HG02763 (cell line): ENCODE data around the gene CKLF.
"Not testable (repeated sequence)": the region's sequence is repeated elsewhere in the genome, so short reads cannot be mapped to it uniquely, and the experiment has no call there.

ENCODE experiments used
- ATAC-seq: cut with Tn5 transposase; IDR thresholded peaks from one replicate; pipeline ENCODE4 v1.9.1; 2021; ENCODE audit warnings: mild to moderate bottlenecking, moderate library complexity; ENCODE audit not compliant: unreplicated experiment

Gene CKLF

DNA sequence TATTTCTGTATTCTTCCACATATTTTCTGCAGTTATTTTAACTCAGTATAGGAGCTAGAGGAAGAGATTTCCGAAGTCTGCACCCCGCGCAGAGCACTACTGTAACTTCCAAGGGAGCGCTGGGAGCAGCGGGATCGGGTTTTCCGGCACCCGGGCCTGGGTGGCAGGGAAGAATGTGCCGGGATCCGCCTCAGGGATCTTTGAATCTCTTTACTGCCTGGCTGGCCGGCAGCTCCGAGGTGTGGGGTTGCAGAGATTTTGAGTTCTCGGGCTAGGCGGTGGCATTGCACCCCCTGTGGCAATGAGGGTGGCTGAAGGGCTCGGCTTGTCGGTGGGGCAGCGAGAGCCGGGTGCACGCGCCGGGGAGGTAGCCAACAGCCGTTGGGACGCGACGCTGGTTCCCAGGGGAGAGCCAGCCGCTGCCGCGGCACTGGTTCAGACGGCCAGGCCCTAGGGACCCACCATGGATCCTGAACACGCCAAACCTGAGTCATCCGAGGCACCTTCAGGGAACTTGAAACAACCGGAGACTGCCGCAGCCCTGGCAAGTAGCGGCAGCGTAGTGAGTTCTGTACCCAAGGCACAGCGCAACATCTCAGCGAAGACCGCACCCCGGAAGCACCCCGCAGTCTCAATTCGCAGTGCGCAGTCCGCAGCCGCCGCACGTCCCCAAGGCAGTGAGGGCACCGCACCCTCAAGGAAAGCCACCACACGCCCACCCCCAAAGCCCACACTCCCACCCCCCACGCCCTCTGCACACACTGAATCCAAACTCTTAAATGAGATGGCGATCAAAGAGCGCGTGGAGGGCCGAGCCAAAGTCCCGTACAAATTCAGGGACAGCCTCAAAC, 13.9 kb downstream of the CKLF start, which contains the start of gene CMTM1:
TSS of gene CMTM1 (plus strand) at position 389 of the 851 bp plus-strand sequence. CDS start at position 464, 75 bp downstream.
- no peak for ATAC-seq

GRCh38 chr16:66567270-66567669, 14.9 kb downstream of the CKLF start:
- not testable (repeated sequence) for ATAC-seq

DNA sequence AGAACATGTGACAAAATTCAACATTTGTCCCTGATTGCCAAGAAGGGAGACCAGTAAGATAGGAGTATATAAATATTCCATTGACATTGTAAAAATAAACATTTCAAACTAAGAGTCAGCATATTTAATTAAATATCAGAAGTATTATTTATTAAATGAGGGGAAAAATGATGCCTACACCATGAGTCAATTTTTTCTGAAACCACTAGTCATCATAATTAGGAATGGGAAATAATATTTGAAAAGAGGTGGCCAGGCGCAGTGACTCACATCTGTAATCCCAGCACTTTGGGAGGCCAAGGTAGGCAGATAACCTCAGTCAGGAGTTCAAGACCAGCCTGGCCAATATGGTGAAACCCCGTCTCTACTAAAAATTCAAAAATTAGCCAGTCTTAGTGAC, 16.0 kb downstream of the CKLF start:
- no peak for ATAC-seq

DNA sequence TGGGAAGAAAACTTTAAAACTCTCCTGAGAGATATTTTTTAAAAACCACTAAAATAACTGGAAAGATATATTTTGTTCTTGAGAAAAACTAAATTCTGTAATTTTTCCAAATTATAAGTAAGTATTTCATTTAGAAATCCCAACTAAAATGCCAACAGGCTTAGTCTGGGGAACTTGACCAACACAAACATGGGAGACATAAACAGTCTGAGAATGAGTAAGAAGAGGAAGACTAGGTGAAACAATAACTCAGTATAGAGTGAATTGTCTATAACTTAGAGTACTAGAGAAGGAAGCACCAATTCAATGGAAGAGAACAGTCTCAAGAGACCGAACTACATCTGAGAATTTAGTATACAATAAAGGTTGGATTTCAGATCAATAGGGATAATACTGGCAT, 16.8 kb downstream of the CKLF start:
- ATAC-seq, result no peak

GRCh38 chr16:66569827-66570405, 17.5 kb downstream of the CKLF start:
- ATAC-seq, result no peak

GRCh38 chr16:66572356-66572755, 20.0 kb downstream of the CKLF start:
- no peak for ATAC-seq

DNA sequence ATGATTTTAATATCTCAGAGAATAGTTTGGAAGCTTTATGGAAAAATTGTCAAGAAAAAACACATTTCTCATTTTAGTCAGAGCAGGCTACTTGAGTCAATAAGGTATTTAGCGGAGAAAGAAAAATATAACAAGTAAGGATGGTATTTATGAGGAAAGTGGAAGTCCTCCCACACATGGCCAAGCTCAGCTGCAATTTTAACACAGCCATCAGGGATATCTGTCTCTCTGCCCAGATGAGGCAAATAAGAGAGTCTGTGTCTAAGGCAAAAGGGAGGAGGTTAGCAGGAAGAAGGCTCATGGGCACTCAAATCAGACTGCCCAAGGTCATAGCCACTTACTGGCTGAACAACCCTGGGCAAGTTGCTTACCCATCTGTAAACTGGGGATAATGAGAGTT, 21.7 kb downstream of the CKLF start:
- no peak for ATAC-seq

DNA sequence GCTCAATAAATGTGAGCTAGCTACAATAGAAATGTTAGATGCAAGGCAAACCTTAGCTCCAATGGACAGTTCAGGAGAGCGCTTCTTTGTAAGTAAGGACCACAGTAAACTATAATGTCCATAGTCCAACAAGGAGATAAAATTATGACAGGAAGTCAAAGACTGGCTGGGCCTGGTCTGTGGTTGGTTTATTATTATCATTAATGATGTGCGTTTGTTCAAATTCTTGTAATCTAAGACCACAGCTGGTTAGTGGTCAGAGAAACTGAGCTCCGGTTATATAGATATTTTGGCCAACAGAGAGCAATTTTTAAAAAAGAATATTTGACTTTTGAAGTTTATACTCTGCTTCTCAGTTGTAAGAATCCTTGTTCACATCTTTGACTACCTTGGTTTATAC, 22.2 kb downstream of the CKLF start:
- ATAC-seq, result no peak

DNA sequence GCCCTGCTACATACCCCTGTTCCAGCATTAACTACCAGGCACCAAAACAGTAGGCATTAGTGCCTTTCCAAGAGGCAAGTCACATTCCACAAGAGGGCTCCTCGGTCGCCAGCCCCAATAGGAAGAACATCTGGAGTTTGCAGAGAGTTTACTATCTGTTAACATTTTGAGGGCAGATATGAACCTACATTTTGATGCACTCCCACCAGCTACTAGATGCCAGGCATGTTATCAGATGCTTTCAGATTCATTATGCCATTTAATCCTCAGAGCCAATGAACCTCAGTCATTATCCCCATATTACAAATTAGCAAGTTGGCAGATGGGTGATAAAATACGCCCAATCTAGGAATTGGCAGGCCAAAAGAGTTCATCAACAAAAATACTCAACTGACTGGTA, 22.7 kb downstream of the CKLF start:
- no peak for ATAC-seq

DNA sequence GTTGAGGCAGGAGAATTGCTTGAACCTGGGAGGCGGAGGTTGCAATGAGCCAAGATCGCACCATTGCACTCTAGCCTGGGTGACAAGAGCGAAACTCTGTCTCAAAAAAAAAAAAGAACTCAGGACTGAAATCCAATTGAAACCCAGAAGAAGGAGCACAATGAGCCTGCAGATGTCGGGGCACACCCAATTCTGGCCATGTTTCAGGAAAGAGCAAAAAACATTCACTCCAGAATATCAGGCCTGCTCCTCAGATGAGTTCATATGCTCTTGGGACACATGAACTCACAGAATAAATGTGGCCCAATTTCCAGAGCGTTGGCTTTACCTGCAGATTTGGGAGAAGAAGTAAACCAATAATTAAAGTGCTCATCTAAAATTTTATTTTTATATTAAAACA, 23.9 kb downstream of the CKLF start:
- ATAC-seq, result no peak

DNA sequence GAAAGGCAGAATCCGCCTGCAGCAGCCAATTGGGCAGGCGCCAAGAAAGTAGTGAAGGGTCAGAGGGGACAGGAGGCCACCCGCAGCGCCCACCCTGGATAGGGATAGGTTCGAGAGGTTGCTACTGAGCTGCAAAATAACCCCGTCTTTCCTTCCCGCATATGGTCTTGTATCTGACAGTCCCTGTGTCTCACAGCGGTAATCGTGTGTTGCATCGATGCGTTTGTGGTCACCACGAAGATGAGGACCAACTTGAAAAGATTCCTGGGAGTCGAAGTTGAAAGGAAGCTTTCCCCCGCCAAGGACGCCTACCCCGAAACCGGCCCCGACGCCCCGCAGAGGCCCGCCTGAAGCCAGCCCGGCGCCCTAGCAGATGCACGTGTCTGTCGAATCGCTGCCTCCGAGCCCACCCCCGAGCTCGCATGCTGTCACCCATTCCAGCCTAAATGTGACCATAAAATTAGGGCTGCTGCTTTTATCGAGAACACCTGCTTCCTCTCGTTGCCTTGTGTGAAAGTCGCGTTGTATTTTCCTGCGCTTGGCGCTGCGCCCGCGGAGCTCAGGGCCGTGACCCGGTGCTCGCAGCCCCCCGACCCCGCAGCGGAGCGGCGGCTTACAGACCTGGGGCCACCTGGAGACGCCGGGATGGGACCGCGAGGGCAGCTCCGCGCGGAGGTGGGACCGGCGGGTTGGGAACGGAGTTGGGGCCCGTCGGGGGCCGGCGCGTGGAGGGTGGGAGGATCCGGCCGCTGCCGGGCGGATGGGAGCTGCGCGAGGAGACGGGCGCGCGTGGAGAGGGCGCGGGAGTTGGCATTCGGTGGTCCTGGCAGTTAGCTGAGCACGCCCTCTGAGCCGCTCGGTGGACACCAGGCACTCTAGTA, 26.5 kb downstream of the CKLF start, which contains the start of gene CMTM2:
TSS of gene CMTM2 (plus strand) at position 813 of the 881 bp plus-strand sequence. CDS start 145 bp downstream, outside the sequence.
- ATAC-seq, result no peak

DNA sequence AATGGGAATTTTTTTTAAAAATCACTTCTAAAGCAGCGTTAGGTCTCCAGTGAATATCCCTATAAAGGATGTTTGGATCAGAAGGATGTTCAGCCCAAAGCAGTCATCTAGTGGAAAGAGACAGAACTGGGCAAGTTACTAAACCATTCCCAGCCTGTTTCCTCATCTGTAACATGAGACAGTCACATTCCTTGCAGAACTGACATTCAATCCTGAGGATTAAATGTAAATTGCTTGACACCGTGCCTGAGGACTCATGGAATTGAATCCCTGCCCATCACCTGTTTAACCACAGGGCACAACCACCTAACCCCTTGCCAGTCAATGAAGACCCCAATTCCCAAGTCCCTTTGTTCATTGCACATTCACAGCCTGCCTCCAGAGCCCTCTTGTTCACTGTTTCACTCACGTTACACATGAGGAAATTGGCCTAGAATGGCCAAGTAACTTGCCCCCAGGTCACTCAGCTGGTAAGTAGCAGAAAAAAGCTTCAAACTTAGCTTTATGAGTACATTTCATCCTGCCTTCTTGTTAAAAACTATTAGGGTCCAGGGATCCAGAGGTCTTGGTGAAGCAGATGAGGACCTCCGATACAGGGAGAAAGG, 28.3 kb downstream of the CKLF start:
- no peak for ATAC-seq

- no peak for ATAC-seq
Observed at GRCh38 chr16:66581246-66581952, 29.0 kb downstream of the CKLF start.

GRCh38 chr16:66585481-66586239, 33.3 kb downstream of the CKLF start:
- ATAC-seq, result no peak

DNA sequence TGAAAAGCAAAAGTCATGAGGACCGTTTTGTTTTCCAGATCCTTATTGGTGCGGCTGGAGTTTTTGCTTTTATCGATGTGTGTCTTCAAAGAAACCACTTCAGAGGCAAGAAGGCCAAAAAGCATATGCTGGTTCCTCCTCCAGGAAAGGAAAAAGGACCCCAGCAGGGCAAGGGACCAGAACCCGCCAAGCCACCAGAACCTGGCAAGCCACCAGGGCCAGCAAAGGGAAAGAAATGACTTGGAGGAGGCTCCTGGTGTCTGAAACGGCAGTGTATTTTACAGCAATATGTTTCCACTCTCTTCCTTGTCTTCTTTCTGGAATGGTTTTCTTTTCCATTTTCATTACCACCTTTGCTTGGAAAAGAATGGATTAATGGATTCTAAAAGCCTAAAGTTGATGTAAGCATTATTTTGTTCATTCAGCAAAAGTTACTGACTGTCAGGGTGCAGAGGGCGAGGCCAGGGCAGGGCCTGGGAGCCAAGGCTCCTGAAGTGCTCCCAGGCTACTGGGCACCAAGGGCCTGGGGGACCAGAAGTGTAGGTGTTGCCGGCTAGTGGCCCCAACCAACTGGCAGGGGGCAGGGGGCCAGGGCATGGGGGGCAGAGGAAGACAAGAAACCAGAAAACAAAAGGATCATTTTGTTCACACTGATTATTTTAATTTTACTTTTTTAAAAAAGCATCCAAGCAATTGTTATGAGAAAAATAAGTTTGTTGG, 35.7 kb downstream of the CKLF start:
- ATAC-seq, result no peak

GRCh38 chr16:66588981-66589713, 36.8 kb downstream of the CKLF start:
- ATAC-seq, result peak; percentile 61

- no peak for ATAC-seq
Observed at GRCh38 chr16:66590322-66590721, 37.9 kb downstream of the CKLF start.

- no peak for ATAC-seq
Observed at GRCh38 chr16:66591018-66591417, 38.6 kb downstream of the CKLF start.
